NCI-H1694 (cell line): ENCODE data around the gene TRAIP.
"Not testable (repeated sequence)": the region's sequence is repeated elsewhere in the genome, so short reads cannot be mapped to it uniquely, and the experiment has no call there.

Experiments used
- DNase-seq: peaks from one replicate; lab custom pipeline; 2025; lab: John Stamatoyannopoulos, UW

The TRAIP gene

DNA sequence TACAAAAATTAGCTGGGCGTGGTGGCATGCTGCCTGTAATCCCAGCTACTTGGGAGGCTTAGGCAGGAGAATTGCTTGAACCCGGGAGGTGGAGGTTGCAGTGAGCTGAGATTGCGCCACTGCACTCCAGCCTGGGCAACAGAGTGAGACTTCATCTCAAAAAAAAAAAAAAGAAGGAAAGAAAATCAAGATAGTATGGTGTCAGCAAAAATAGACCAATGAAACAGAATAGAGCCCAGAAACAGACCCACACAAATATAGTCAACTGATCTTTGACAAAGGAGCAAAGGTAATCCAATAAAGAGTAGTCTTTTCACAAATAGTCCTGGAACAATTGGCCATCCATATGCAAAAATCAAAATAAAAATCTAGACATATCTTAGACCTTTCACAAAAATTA lies 33.2 kb downstream of the TRAIP start:
- not testable (repeated sequence) for DNase-seq

DNA sequence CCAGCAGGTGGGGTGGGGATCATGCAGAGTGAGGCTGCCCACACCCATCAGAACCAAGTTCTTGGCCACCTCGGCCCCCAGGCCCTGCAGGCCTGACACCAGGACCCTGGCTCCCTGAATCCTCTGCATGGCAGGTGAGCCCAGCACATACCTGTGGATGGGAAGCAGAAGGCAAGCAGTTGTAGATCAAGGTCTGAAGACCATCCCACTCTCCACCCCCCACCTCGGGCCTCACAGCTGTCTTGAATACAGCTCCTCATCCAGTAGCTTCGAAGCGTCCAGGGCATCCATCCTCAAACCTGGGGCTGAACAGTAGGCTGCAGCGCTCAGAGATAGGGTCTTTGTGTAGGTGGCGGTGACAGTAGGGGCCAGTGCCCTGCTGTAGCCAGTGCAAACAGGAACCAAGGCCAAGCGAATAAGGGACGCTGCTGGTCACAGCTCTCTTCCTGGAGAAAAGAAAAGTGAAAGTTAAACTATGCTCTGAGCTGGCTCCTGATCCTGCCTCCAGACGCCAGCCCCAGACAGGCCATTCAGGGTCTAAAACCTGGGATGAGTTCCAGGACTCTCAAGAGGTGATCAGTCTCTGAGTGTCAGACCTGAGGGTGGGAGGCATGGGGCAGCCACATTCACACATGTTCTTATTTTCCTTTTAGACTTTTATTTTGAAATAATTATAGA lies 42.7 kb downstream of the TRAIP start, which contains the start of gene UBA7:
TSS of gene UBA7 (minus strand) at position 457 of the 678 bp plus-strand sequence. CDS start at position 291, 166 bp downstream.
- no peak for DNase-seq

DNA sequence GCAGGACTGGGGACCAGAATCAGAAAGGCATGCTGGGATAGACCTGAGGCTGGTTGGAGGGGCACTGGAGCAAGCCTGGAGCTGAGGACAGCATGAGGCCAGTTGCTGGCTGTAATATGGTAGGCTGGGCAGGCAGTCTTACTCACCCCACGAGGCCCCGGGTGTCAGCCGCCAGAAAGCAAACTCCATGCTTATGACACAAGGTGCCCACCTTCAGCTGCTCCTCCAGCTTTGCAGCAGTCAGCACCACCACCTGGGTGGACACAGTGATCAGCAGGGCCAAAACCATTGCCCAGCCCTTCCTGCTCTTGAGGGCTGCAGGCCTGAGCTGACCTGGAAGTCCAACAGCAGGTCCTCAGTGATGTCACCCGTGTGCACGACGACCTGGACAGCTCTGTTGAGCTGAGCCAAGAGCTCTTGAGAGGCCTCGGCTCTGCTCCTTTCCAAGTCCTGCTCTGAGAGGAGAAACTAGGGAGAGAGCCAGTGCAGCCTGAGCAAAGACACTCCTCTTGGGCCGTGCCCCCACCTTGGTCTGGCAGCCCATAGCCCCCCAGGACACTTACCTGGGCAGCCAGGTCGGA lies 43.4 kb downstream of the TRAIP start:
- DNase-seq = no peak

DNA sequence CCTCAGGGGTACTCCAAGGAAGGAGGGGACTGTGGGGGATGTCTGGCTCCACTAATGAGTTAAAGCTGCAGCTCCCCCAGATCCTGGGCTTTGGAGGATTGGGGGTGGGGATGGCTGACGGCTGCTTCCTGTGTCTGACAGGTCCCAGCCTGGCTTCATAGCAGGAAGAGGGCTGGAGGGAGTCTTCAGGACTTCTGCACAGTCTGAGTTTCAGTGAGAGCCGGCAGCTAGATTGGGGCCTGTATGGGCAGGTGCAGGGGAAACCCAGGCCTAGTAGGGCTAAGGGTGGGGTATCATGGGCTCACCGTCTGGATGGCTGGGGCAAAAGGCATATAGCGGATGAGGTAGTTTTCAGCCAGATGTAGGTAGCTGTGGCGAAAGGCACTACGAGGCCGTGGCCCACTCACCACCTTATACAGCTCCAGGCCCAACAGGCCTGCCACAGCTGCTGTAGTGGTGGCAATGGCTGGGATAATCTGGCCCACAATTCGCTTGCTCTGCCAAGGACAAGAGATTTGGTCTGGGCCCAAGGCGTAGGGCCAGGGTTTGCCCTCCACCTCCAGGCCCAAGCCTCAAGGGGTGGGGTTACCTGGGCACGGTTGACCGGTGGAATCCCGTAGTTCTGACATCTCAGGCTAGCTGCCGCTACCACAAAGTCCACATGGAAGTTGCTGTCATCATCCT lies 48.8 kb downstream of the TRAIP start:
- no peak for DNase-seq

DNA sequence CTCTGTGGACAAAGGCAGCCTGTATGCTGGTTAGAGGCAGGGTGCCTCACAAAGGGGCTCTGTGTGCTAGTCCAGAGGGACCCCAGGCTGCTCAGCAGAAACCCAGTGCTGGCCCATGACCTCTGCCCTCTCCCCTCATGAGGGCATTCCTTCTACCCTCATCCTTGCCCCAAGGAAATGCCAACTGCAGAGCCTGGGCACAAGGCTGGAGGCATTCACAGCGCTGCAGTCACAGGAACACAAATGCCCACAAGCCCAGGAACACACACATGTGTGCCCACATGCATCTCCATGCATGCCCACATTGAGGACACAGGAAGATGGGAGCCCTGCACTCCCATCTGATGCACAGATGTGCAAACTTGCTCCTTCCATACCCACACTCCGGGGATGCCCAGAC lies 49.5 kb downstream of the TRAIP start:
- no peak for DNase-seq

DNA sequence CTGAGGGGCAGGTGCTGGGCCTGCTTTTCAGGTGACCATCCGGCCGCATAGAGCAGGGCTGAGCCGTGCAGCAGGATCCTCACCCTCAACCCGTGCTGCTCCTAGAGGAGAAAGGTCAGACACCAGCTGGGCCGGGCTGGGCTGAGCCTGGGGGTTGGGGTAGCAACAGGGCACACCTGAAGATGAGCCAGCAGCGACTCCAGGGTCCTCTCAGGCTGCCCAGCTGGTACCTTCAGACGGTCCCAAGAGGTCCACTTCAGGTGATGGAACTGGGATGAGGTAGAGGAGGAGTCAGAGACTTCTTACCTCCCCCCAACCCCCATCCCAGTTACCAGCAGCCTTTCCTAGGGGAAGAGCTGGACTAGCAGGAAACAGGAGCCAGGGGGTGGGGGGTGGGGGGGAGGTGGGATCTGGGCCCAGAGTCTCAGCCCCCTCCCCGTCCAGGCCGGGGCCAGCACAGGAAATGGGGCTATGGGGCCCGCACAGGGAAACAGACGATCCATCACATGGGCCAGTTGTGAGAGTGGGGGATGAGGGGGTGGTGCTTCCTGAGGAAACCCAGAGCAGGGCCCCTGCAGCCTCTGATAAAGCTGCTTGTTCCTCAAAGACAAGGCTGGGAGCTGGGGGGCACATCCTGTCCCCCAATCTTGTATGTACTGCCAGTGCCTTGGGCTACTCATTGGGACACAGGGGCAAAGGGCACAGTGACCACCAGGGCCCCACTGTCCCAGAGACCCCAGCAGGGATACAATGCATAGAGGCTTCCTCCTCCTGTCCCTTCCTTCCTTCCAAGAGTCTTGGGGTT lies 50.3 kb downstream of the TRAIP start:
- DNase-seq = no peak

DNA sequence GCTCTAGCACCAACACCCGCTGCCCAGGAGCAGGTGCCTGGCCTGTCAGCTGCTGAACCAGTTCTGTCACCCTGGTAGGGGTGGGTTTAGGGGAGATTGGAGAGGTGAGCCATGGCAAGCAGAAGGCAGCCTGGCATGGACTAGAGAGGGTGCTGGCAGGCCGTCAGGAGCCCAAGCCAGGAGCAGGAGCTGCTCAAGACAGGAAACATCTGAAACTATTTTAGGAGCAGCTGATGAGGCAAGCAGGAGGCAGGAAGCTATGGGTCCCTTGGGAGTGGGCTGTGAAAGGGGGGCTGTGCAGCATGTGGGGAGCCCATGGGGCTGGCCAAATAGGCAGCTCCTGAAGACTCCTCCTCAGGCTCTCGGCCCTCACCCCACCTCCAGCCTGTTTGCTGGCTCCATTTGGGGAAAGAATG lies 51.0 kb downstream of the TRAIP start:
- no peak for DNase-seq

DNA sequence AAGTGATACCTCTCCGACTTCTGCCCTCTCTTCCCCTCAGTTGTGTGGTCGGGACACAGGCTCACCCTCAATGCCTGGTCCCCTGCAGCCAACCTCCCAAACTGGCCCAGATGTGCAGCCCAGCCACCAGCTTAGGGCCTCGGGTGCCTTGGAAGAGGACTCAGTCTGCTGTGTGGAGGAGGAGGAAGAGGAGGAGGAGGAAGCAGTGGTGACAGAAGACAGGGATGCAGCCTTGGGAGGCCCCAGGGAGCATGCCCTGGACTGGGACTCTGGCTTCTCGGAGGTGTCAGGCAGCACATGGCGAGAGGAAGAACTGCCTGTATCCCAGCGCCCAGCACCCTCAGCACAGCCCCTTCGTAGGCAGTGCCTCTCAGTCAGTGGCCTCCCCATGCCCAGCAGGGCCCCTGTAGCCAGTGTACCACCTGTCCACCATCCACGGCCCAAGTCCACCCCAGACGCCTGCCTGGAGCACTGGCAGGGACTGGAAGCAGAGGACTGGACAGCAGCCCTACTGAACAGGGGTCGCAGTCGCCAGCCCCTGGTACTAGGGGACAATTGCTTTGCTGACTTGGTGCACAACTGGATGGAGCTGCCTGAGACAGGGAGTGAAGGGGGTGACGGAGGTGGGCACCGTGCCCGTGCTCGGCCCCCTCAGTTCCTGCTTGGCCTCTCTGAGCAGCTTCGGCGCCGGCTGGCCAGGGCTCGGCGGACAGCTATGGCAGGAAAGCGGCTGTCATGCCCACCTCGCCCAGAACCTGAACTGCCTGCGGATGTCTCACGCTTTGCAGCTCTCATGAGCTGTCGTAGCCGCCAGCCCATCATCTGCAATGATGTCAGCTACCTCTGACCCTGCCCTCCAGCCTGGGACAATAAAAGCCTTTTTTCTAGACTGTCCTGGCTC lies 52.0 kb downstream of the TRAIP start:
- no peak for DNase-seq

DNA sequence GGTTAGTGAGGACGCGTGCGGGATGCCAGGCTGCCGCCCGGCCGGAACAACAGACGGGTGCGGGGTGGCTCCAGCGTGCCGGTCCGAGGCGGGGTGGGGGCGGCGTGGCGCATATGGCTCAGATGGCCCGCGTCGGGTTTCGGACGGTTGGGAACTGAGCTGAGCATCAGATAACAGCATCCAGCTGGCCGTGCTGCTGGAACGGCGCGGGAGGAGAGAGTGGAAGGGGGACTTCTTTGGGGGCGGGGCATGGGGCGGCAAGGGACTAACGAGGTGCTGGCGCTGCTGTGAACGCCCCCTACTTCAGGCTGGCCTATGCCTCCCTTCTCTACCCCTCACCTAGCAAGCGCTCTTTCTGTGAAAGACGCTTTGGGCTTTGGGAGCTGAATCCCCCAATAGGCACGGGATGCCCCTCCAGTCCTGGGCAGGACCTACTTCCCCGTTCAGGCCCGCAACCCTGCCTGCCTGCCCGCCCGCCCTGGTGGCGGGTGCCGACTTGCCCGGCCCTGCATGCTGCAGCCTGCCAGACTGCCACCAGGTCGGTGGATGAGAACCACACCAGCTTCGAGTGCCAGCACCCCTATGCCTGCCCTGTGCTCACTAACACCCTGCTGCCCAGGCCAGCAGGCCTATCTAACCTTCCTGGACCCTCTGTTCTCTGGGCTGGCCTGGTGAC lies 52.8 kb downstream of the TRAIP start:
- peak; percentile 2 for DNase-seq

DNA sequence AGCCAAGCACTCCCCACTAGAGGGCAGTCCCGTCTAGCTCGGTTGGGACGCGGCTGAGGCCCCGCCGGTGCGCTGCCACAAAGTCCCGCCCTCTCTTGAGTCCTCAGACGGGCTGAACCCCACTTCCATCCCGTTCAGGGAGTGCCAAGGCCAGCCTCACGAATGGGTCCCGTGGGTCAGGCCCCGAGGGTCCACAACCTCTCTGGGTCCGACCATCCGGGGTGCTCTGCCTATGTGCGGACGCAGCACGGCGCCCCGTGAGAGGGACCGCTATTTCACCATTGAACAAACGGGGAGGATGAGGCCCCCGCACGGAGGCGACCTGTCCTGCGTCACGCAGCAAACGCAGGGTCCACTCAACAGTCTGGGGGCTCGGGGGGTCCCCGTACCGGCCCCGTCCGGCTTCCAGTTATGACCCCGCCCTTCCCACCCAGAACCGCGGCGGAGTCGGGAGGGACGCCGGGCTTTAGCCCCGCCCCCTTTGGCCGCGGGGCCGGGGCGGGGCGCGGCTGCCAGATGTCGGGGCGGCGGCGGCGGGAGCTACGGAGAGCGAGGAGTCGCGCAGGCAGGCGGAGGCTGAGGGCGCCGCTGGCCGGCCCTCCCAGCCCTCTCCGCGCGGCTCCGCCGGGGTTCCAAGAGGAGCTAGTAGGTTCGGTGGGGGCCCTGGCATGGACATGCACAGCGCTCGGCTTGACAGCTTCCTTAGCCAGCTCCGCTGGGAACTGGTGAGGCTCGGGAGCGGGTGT lies 53.5 kb downstream of the TRAIP start, which contains the start of gene INKA1:
TSS of gene INKA1 (plus strand) at position 543 of the 746 bp plus-strand sequence. CDS start at position 675, 132 bp downstream.
- peak; percentile 34 for DNase-seq

DNA sequence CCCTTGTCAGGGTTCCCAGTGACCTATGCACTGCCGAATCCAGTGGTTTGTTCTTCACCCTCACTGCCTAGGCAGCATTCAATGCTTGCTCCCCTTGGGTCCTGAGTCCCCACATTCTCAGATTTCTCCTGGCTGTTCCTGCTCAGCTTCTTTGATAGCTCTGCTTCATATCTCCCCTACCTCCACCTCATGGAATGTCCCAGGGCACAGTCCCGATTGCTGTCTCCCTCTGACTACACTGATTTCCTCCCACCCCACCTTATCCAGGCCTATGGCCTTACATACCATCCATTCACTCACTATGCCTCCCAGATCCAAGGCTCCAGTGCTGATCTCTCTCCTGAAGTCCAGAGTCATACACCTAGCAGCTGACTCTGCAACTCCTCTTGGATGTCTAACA lies 55.2 kb downstream of the TRAIP start:
- no peak for DNase-seq

DNA sequence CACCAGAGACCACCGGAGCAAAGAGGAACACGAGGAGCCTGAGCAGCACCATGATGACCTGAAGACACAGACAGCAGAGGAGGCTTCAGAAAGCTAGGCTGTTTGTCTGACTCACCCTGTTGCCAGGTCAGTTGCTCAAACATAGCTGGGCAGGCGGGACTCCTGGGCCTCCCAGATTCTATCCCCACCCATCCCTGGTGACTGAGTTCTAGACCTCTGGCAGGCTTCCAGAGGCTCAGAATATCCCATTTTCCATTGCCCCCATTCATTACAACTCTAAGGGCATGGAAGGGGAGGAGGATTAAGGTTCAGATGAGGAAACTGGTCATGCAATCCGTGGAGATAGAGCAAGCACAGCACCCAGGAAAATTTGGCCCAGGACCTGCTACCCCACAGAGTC lies 56.6 kb downstream of the TRAIP start, which contains the start of gene CDHR4:
TSS of gene CDHR4 (minus strand) at position 113 of the 400 bp plus-strand sequence. CDS start at position 52, 61 bp downstream.
- DNase-seq = no peak

DNA sequence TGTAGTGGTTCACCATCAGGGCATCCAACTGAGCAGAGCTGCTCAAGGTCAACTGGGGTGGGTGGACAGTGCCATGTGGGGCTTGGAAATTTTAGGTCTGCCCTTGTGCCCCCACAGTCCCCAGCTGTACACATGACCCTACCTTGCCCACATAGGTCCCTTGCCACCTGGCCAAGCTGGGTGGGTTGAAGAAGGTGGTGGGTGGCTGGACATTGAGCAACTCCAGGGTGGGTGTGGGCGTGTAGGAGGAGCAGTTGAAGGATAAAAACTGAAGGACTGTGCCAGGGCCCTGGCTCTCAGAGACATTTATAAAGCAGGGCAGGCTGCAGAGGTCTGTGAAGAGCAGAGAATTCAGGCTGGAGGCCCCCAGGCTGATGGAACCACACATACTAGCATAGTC lies 57.3 kb downstream of the TRAIP start:
- DNase-seq = no peak

DNA sequence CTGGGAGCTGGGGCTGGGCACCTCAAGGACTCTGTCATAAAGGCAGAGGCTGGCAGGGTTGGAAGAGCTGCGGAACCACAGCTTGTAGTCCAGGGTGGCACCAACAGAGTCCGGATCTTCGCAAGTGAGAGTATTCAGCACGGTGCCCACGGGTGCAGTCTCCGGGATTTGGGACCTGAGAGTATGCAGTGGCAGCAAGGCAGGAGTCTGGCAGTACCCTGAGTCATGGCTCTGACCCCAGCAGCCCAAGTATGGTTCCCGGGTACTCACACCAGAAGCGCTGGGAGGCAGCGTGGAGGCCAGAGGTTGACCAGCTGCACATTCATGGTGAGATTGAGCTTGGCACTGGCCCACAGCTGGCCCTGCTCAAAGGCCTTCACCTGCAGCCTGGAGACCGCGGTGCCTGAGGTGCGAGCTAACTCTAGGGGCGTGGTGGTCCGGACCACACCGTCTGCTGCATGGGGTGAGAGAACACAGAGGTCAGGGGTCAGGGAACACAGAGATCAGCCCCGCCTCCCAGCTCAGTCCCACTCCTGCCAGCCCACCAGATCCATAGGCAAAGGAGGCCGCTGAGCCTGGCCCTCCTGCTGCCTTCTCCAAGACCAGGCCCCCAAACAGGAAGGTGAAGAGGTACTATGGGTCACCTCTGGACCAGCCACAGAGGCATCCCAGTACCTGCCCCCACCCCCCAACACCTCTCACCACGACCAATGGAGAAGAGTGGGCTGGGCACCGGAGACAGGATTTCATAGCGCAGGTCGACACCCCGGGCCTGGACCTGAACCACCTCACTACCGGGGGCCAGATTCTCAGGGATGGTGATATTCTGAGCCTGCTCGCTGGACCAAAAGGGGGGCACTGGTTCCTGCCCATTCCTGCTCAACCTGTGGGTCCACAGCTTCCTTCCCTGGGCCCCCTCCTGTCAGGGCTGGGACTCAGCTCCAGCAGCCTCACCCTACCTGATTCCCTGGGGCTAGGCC lies 61.1 kb downstream of the TRAIP start:
- no peak for DNase-seq

DNA sequence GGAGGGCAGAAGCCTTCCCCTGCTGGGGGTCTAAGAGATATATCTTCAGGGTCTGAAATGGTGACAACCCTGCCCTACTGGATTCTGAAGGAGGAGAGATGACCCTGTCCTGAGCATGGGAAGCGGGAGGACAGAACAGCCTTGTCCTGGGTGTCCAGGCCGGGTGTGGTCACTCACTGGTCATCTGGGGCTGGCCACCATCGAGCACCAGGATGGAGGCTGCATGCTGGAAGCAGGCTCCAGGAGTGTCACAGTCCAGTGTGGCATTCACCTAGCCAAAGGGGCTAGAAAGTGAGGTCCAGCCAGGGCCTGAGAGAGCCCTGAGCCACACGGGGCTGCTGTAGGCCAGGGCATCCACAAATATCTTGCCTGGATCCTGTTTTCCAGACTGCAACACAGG lies 61.9 kb downstream of the TRAIP start:
- DNase-seq = no peak

DNA sequence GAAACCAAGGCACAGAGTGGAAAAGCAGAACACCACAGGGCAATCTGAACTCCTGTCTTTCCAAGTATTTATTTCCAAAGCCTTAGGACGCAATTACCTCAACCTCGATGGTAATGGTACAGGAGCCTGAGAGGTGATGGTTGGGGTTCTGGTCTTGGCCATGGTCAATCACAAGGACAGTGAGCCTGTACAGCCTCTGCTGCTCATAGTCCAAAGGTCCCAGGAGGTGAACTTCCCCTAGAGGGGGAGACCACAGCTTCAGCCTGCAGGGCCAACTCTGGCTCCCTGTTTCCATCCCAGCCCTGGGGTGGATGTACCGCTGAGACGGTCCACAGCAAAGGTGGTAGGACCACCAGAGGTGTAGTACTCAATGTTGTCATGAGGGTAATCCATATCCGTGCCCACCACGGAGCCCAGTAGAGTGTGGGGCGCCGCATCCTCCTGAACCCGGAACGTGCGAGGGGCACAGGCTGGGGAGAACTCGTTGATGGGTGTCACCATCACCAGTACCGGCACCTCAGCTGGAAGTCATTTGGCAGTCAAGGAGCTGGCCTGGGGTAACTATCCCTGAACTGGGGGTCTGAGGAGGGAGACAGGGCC lies 62.8 kb downstream of the TRAIP start:
- DNase-seq = no peak

DNA sequence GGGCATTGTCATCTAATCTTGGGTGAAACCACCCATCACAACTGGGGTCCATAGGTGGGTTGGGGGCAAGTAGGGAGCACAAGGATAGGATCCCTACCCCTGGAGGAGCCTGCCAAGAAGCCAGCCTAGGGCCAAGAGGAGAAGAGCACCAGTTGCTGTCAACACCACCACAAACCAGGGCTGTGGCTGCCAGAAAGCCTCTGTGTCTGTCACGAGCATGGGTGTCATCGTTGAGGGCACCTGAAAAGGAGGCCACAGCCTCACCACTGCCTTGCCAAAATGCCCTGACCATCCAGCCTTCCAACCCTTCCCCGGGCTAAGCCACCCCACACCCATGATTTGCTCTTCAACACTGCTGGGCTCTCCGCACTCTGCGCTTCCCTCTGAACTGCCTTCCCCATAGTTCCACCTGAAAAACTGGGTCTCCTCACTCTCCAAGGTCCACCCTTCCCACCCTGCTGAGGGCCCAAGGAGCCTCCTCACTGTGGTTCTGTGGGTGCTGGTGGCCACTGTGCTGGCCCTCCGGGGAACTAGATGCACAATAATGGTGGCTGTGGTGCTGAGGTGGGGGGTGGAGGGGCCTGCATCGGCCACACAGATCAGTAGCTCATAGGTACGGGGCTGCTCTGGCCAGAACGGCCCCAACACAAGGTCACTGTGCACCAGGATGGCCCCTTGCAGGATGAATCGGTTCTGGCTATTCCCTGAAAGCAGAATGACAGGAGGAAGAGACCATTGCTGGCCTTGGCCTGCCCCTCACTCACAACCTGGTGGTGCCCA lies 63.8 kb downstream of the TRAIP start:
- no peak for DNase-seq
